HG02938 (cell line): Measurements from ENCODE around the gene CD3G.
"Not testable (repeated sequence)": the region's sequence is repeated elsewhere in the genome, so short reads cannot be mapped to it uniquely, and the experiment has no call there.

Experiments used
- ATAC-seq: cut with Tn5 transposase; IDR thresholded peaks from one replicate; pipeline ENCODE4 v1.9.1; 2021; ENCODE audit warnings: mild to moderate bottlenecking, moderate library complexity; ENCODE audit not compliant: unreplicated experiment

The CD3G gene

GRCh38 chr11:118374729-118375128 is 30.6 kb downstream of the CD3G start:
- no peak for ATAC-seq

GRCh38 chr11:118375978-118376377 is 31.8 kb downstream of the CD3G start:
- ATAC-seq: no peak

- no peak for ATAC-seq
These were observed 35.4 kb downstream of the CD3G start for GRCh38 chr11:118379497-118379896.

DNA sequence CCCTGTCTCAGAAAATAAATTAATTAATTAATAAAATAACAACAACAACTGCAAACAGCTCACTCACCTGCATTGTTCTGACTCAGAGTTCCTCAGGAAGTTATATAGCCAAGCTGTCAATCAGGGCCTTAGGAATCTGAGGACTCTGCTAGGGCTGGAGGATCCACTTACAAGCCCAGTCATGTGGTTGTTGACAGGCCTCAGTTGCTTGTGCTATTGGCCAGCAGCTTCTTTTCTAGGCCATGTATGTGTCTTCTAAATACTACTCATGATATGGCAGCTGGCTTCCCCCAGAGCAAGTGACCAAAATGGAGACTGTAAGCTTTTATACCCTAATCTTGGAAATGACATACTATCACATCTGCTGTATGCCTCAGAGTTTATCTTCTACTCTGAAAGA is 36.4 kb downstream of the CD3G start:
- ATAC-seq: no peak

DNA sequence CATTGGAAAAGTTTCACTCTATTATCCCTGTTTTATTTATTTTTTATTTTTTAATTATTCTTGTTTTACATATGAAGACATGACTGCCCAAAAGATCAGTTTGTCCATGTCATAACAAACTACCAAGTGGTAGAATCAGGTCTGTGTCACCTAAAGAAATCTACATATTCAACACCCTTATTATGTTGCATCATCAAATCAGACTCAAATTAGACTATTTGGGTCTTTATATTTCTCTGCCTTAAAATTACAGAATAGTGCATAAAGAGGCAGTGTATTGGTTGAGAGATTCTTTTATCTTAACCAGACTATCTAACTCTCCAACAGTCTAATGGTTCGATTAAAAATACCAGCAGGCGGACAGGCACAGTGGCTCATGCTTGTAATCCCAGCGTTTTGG is 38.8 kb downstream of the CD3G start:
- no peak for ATAC-seq

GRCh38 chr11:118383657-118384056 is 39.5 kb downstream of the CD3G start:
- no peak for ATAC-seq

DNA sequence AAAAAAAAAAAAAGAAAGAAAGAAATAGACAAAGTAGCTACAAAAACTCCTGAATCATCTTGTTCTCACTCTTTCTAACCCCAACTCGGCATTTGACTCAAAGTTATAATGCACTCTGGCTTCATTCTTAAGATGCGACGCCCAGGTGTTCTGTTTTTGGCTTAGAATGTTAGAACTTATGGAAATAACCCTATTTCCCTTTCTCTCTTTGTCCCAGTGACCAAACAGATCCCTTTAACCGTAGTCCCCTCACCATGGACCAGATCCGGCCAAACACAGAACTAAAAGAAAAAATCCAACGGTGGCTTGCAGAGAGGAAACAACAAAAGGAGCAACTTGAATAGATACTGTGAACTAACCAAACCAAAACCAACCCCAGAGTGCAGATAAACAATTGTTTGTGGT is 52.0 kb downstream of the CD3G start:
- ATAC-seq: no peak

- no peak for ATAC-seq
These were observed 53.3 kb downstream of the CD3G start for GRCh38 chr11:118397448-118397847.

DNA sequence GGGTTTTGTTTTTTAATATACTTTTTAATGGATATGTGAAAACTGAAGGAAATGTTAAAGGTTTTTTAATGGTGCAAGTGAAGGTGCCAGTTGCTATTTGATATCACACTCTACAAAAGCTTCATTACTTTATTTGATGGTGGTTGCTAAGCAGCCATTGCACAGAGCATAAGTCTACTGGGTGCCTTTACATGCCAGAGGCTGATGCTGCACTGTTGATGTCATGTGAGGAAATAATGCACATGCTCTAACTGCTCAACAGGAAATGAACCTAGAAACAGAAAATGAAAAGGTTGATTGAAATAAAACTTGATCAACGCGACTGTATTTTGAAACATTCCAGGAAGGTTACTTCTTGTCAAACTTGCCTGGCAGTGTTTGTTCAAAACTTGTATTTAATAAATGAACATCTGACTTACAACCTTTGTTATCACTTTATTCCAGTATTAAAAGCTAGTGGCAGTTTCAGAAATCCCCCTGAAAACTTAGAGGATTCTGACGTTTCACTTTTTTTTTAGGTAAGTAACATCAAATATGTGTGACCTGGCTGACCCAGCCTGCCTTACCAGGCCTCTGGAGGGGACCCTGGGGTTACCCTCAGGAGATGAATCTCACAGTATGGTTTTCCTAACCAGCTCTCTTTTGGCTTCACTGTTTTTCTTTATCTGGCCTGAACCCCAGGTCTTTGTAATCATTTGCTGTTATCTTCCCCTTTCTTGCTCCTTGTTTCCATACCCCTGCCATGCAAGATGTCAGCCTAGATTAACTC is 54.8 kb downstream of the CD3G start:
- ATAC-seq: no peak

GRCh38 chr11:118401151-118401879 is 57.2 kb downstream of the CD3G start, which contains the start of gene ATP5MG:
Gene ATP5MG (plus strand): TSS chr11:118401606. CDS start chr11:118401666, 60 bp downstream.
- peak; percentile 51 for ATAC-seq

DNA sequence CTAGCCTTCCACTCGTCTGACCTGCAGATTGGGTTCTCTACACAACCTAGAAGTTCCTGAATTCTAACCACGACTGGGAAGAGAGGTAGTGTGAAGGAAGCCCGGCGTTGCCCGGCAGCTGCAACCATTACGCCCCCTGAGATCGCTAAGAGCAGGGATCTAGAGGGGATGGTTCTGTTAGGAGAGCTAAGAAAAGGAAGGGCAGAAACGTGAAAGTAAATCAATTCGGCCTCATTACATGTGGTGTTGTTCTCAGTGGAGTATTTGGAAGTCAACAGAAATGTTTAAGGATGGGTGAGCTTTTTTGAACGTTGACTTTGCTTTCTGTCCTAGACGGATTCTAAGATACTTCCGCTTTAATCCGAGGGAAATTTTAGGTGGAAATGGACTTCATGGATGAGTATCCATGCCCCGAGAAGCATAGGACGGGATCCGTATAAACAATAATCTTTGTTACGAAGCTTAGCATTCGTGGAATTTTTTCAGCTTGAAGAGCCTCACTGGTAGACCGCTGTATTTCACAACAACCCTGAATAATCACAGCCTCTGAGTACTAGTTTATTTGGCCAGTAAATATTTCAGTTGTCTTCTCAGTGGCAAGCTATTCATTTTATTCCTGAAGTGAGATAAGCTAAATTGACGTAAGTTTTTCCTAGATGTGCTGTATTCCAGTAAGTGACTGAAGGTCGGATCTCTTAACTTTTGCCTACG is 57.9 kb downstream of the CD3G start:
- ATAC-seq: no peak

- ATAC-seq: not testable (repeated sequence)
These were observed 58.5 kb downstream of the CD3G start for GRCh38 chr11:118402594-118402993.
